A673 (cell line): Measurements from ENCODE around the gene NRF1.

Source experiments
- EZH2 ChIP-seq: fragments of 200-600 bp; sonication (generic); IDR thresholded peaks from 2 replicates; pipeline ENCODE4 v1.6.1; 2017; ENCODE audit warnings: borderline replicate concordance, low read depth, mild to moderate bottlenecking, mixed read lengths, antibody characterized with exemption, low read length; ENCODE audit not compliant: poor library complexity, severe bottlenecking
- TF ChIP-seq, protein P1 (sequence below): fragments of 300-800, 200-600 bp; sonication (generic); conservative IDR thresholded peaks from 2 replicates; pipeline ENCODE4 v1.5.1; 2017; ENCODE audit warnings: low read depth, mild to moderate bottlenecking, antibody characterized with exemption, low read length, moderate library complexity, mixed read lengths

DNA sequence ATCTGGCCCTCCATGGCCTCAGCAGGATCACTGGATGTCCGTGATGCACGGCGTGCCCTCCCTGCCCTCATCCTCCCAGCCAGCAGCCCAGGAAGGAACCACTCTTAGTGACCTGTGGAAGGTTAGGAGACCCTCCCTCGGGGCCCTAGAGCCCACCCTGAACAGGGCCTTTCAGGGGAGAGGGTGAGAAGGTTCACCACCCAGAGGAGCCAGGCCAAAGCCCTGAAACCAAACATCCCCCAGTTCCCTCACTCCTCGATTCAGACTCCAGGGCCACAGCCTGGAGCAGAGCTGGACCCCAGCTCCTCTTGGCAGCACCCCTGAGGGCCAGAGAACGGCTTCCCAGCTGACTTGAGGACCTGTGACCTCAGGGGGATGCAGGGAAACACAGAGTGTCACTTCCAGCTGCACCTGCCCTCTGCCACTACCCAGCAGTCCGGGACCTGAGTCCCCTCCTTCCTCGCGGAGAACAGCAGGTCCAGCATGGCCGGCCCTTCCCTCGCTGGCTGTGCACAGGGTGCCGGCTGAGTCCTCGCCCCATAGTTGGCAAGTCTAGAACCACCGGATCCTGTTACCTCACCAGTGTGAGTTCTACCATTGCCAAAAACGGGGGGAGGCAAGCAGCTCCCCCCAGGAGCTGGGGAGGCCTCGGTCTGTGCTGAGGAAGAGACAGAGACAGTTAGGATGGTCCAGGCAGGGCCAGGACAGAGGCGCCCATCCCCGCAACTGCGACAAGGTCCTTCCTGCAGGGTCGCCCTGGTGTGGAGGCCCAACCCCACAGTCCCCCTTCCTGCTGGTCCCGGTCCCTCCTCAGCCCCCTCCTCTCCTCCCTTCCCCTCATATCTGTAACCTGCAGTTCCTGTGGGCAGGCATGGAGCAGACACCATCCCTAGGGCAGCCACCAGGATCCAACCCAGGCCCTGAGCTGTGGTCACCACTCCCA lies 158.6 kb downstream of the NRF1 start:
- TF ChIP-seq, protein P1, sequence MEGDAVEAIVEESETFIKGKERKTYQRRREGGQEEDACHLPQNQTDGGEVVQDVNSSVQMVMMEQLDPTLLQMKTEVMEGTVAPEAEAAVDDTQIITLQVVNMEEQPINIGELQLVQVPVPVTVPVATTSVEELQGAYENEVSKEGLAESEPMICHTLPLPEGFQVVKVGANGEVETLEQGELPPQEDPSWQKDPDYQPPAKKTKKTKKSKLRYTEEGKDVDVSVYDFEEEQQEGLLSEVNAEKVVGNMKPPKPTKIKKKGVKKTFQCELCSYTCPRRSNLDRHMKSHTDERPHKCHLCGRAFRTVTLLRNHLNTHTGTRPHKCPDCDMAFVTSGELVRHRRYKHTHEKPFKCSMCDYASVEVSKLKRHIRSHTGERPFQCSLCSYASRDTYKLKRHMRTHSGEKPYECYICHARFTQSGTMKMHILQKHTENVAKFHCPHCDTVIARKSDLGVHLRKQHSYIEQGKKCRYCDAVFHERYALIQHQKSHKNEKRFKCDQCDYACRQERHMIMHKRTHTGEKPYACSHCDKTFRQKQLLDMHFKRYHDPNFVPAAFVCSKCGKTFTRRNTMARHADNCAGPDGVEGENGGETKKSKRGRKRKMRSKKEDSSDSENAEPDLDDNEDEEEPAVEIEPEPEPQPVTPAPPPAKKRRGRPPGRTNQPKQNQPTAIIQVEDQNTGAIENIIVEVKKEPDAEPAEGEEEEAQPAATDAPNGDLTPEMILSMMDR, result no peak
- TF ChIP-seq EZH2, result no peak
